Measurements from ENCODE around the gene PPP6R3. TPM values are rescaled to one million over a fixed set of nuclear protein-coding genes. Genes with fewer than 3 reads are reported as not detected.

PPP6R3 gene
- total and polyA plus RNA-seq, 12 donors = 40.2 to 180 (median 89.0) TPM

GRCh38 chr11:68501813-68502212, 41.3 kb downstream of the PPP6R3 start:
- no peaks in the 10 kb centered on the region for H3K9me3 ChIP-seq (replicated peaks in 1 of 3)
- 89 to 94% (median 92%) methylated on average over 6 of the region's 6 CpGs for WGBS, 4 donors
- H3K27ac ChIP-seq = no peak overlapping the region
- no peak overlapping the region for H3K4me3 ChIP-seq
- no peak for DNase-seq
- intact Hi-C loops (cut with DNase I) = no loop called here
- no peaks in the 10 kb centered on the region for H3K27me3 ChIP-seq
- TF ChIP-seq POLR2A (IDR thresholded peaks at IDR 0.05) (no peak), CTCF (IDR thresholded peaks at IDR 0.05) (no peak)
- no peaks in the 10 kb centered on the region for H3K36me3 ChIP-seq (replicated peaks in 1 of 2)
- H3K4me1 ChIP-seq (replicated peaks in 1 of 2) = peaks cover 34 to 81% of the 10 kb centered on the region in 2 donors

GRCh38 chr11:68503251-68503687, 42.7 kb downstream of the PPP6R3 start:
- H3K9me3 ChIP-seq (replicated peaks in 1 of 3) = no peaks in the 10 kb centered on the region
- peaks cover 23 to 75% of the 10 kb centered on the region in 2 donors for H3K4me1 ChIP-seq (replicated peaks in 1 of 2)
- no peak overlapping the region for H3K4me3 ChIP-seq
- H3K36me3 ChIP-seq (replicated peaks in 1 of 2) = no peaks in the 10 kb centered on the region
- no peak for DNase-seq
- whole genome bisulfite sequencing, 4 donors = 45 to 59% (median 49%) methylated on average over 9 of the region's 9 CpGs
- no peaks in the 10 kb centered on the region for H3K27me3 ChIP-seq
- intact Hi-C loops (cut with DNase I) = no loop called here
- no peak for TF ChIP-seq CTCF (IDR thresholded peaks at IDR 0.05)
- TF ChIP-seq POLR2A (IDR thresholded peaks at IDR 0.05) = no peak
- no peak overlapping the region for H3K27ac ChIP-seq

GRCh38 chr11:68503792-68504191, 43.2 kb downstream of the PPP6R3 start:
- H3K4me3 ChIP-seq = no peak overlapping the region
- intact Hi-C loops (cut with DNase I) = no loop called here
- 65 to 71% (median 67%) methylated on average over 3 of the region's 3 CpGs for WGBS, 4 donors
- TF ChIP-seq CTCF (IDR thresholded peaks at IDR 0.05) (no peak), POLR2A (IDR thresholded peaks at IDR 0.05) (no peak)
- H3K9me3 ChIP-seq (replicated peaks in 1 of 3) = no peaks in the 10 kb centered on the region
- no peak overlapping the region for H3K27ac ChIP-seq
- no peaks in the 10 kb centered on the region for H3K27me3 ChIP-seq
- no peak for DNase-seq
- peaks cover 18 to 73% of the 10 kb centered on the region in 2 donors for H3K4me1 ChIP-seq (replicated peaks in 1 of 2)
- no peaks in the 10 kb centered on the region for H3K36me3 ChIP-seq (replicated peaks in 1 of 2)

- DNase-seq = no peak
- no peaks in the 10 kb centered on the region for H3K9me3 ChIP-seq (replicated peaks in 1 of 3)
- H3K4me1 ChIP-seq (replicated peaks in 1 of 2) = peaks cover 10 to 72% of the 10 kb centered on the region in 2 donors
- no peak overlapping the region for H3K4me3 ChIP-seq
- no peaks in the 10 kb centered on the region for H3K36me3 ChIP-seq (replicated peaks in 1 of 2)
- intact Hi-C loops (cut with DNase I) = no loop called here
- TF ChIP-seq POLR2A (IDR thresholded peaks at IDR 0.05) = no peak
- no peak for TF ChIP-seq CTCF (IDR thresholded peaks at IDR 0.05)
- H3K27me3 ChIP-seq = no peaks in the 10 kb centered on the region
- 75 to 82% (median 77%) methylated on average over 6 of the region's 6 CpGs for WGBS, 4 donors
- no peak overlapping the region for H3K27ac ChIP-seq
Observed at GRCh38 chr11:68504432-68505066, 44.0 kb downstream of the PPP6R3 start.
